Tibial nerve (tissue), 4 donors: ENCODE results near the gene THRAP3.

ENCODE experiments used
- EP300 ChIP-seq, 2 donors: sonication (generic); formaldehyde crosslinking; IDR thresholded peaks; one replicate each; pipeline ENCODE4 v1.6.1; 2017; ENCODE audit warnings: antibody characterized with exemption in 2 of 2, mild to moderate bottlenecking in 1 of 2
- POLR2A ChIP-seq, 2 donors: fragments of 450-650 bp; IDR thresholded peaks; one replicate each; pipeline ENCODE4 v1.6.1; 2017; ENCODE audit warnings: antibody characterized with exemption in 2 of 2, mild to moderate bottlenecking in 2 of 2, moderate library complexity in 2 of 2
- TF ChIP-seq, protein P1 (sequence below), 5 experiments: fragments of 200-600 bp in 3 of 5; fragments of 450-650 bp in 2 of 5; sonication (generic) in 3 of 5; IDR thresholded peaks; one replicate each; pipeline ENCODE4 v1.5.1; 2016 to 2019; ENCODE audit warnings: antibody characterized with exemption in 5 of 5, mild to moderate bottlenecking in 3 of 5, moderate library complexity in 2 of 5

DNA sequence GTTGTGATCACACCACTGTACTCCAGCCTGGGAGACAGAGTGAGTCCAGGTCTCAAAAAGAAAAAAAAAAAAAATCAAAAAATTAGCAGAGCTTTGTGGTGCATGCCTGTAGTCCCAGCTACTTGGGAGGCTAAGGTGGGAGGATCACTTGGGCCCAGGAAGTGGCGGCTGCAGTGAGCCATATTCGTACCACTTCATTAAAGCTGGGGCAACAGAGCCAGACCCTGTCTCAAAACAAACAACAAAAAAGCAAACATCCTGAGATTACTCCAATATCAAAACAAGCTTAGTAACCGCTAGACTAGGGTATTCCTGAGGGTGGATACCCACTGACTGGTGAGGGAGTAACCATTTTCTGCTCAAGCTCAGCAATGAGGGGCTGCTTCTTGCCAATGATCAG, 12.9 kb upstream of the THRAP3 start:
- TF ChIP-seq, protein P1, sequence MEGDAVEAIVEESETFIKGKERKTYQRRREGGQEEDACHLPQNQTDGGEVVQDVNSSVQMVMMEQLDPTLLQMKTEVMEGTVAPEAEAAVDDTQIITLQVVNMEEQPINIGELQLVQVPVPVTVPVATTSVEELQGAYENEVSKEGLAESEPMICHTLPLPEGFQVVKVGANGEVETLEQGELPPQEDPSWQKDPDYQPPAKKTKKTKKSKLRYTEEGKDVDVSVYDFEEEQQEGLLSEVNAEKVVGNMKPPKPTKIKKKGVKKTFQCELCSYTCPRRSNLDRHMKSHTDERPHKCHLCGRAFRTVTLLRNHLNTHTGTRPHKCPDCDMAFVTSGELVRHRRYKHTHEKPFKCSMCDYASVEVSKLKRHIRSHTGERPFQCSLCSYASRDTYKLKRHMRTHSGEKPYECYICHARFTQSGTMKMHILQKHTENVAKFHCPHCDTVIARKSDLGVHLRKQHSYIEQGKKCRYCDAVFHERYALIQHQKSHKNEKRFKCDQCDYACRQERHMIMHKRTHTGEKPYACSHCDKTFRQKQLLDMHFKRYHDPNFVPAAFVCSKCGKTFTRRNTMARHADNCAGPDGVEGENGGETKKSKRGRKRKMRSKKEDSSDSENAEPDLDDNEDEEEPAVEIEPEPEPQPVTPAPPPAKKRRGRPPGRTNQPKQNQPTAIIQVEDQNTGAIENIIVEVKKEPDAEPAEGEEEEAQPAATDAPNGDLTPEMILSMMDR (IDR thresholded peaks at IDR 0.05) = no peak
- TF ChIP-seq POLR2A (IDR thresholded peaks at IDR 0.05) (no peak), EP300 (IDR thresholded peaks at IDR 0.05) (no peak)
